Activated T-helper 1 cell treated with Interleukin-2 at 50 U/mL for 16 hours (primary cell): ENCODE data around the gene PLGRKT.

Experiments used
- DNase-seq: peaks from one replicate; pipeline ENCODE4 v3.0.0-alpha.2; 2020; ENCODE audit warnings: low read depth

Gene PLGRKT

DNA sequence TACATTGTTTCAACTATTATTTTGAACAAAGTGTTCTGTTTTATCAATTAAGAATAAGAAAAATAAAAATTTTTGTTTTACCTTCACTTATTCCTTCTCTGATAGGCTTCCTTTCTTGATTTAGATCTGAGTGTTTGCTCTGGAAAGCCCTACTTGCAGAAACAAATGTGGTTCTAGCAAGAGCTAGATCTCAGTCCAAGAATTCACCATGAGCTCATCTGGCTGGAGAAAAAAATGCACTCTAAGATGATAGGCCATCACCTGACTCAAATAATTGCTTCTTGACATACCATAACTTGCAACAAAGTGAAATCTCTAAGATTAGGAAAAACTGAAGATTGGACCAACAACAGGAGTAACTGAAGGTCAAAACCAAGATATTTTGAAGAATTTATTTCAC lies 126.9 kb downstream of the PLGRKT start:
- DNase-seq: no peak
